SIG-M5 (cell line): ENCODE data around the gene ZNF462.
"Not testable (repeated sequence)": the region's sequence is repeated elsewhere in the genome, so short reads cannot be mapped to it uniquely, and the experiment has no call there.

Source experiments
- DNase-seq: peaks from one replicate; lab custom pipeline; 2025; lab: John Stamatoyannopoulos, UW

The ZNF462 gene, protein sequence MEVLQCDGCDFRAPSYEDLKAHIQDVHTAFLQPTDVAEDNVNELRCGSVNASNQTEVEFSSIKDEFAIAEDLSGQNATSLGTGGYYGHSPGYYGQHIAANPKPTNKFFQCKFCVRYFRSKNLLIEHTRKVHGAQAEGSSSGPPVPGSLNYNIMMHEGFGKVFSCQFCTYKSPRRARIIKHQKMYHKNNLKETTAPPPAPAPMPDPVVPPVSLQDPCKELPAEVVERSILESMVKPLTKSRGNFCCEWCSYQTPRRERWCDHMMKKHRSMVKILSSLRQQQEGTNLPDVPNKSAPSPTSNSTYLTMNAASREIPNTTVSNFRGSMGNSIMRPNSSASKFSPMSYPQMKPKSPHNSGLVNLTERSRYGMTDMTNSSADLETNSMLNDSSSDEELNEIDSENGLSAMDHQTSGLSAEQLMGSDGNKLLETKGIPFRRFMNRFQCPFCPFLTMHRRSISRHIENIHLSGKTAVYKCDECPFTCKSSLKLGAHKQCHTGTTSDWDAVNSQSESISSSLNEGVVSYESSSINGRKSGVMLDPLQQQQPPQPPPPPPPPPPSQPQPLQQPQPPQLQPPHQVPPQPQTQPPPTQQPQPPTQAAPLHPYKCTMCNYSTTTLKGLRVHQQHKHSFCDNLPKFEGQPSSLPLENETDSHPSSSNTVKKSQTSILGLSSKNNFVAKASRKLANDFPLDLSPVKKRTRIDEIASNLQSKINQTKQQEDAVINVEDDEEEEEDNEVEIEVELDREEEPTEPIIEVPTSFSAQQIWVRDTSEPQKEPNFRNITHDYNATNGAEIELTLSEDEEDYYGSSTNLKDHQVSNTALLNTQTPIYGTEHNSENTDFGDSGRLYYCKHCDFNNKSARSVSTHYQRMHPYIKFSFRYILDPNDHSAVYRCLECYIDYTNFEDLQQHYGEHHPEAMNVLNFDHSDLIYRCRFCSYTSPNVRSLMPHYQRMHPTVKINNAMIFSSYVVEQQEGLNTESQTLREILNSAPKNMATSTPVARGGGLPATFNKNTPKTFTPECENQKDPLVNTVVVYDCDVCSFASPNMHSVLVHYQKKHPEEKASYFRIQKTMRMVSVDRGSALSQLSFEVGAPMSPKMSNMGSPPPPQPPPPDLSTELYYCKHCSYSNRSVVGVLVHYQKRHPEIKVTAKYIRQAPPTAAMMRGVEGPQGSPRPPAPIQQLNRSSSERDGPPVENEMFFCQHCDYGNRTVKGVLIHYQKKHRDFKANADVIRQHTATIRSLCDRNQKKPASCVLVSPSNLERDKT (N-terminal part only)

GRCh38 chr9:106862821-106863720 is at the start of gene ZNF462:
Gene ZNF462 (plus strand): TSS chr9:106863166. CDS start chr9:106923384, 60,218 bp downstream.
- no peak for DNase-seq

DNA sequence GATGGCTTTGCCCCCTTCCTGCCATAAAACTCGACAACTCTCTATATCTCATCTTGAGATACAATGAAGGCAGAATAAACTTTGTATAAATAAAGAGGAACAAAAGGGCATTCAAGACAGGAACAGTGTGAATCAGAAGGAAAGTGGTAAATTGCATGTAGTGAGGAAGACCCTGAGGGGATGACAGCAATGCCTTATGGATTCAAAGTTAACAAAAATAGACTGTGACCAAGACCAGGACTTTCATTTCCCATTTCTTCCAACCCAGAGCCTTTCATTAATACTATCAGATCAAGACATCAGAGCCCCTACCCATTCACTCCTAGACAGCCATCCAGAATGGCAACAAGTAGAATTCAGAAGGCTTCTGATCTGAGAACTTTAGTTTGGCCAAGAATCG is 46.4 kb upstream of the ZNF462 start:
- DNase-seq: no peak

DNA sequence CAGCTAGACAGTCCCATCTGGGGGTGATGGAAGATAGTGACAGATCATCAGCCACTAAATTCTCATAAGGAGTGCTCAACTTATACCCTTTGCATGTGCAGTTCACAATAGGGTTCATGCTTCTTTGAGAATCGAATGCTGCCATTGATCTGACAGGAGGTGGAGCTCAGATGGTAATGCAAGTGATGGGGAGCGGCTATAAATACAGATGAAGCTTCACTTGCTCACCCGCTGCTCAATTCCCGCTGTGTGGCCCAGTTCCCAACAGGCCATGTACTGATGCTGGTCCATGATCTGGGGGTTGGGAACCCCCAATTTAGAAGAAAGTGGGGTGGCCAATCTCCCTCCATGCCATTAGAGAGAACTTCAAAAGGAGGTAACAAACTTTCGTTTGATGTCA is 44.9 kb upstream of the ZNF462 start:
- no peak for DNase-seq

- DNase-seq: no peak
Measured at GRCh38 chr9:106820866-106821265, 42.1 kb upstream of the ZNF462 start.

GRCh38 chr9:106828070-106828469 is 34.9 kb upstream of the ZNF462 start:
- DNase-seq: no peak

DNA sequence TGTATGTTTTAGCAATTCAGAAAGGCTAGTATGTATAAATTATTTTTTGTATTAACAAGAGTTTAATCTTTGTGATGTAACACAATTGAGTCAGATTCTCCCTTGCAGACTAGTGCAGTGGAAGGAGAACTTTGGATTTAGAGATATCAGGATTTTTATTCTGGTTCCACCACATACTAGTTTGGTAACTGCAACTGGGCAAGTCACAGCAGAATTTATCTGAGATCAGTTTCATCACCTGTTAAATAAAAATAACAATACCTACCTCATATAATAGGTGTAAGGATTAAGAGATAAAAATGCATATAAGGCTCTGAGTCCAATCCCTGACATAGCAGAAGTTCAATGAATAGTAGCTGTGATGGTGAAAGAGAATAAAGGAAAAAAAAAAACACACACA is 34.0 kb upstream of the ZNF462 start:
- no peak for DNase-seq

DNA sequence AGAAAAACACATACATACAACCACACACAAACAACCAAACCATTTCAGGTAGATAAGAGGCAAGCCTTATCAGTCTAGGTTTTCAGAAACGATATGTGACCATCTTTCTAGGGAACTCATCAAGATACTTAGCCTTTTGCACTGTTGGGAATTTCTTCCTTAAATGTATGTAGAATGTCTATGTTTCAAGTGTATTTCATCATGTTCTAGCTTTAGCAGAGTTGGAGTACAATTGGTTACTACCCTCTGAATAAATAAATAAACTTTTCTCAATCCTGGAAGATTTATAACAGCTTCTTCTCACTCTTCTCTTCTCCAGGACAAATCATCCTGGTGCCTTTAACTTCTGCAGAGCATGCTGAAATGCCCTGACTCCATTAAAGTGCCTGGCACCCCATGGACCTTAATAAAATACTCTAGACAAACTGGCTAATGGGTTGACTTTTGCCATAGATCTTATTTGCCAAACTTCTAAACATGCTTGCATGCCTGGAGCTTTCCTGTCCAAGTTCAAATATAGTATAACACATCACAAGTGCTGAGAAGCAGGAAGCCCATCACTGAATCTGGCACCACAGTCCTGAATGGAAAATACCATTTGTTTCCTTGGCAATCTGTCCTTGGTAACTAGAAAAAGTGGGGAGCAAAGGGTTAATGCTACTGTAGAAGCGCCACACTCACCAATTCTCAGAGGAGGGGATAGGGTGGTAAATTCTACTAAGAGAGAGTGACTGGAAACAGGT is 33.1 kb upstream of the ZNF462 start:
- no peak for DNase-seq

DNA sequence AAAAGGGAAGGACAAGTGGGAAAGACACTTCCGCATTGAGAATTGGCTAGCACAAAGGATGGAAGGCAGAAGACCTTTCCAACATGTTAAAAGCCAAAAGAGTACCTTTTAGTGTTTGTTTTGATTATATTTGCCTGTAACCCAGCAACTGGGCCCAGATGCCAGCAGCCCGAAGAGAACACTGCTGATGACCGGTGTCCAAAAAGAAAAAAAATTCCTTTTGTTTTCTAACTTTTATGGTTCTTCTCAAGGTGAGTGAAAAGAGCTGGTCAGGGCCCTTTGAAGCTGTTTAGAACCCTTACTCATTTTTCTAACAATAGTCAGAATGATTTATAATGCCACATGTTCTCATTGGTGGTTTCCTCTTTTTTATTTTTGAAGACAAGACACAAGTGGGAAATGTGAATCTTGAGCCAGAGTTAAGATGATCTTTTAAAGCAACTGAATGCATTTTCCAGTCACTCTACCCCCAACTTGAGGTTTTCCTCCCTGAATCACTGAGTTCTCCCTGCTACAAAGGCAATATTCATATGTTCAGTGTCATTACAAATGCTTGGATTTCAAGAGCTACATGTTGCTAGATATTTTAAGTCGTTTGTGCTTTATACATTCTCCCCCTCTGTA is 32.3 kb upstream of the ZNF462 start:
- DNase-seq: no peak

DNA sequence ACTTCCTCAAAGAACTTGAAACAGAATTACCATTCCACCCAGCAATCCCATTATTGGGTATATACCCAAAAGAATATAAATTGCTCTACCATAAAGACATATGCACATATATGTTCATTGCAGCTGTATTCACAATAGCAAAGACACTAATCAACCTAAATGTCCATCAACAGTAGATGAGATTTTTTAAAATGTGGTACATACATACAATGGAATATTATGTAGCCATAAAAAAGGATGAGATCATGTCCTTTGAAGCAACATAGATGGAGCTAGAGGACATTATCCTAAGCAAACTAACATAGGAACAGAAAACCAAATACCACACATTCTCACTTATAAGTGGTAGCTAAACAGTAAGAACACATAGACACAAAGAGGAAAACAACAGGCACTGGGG is 28.1 kb upstream of the ZNF462 start:
- DNase-seq: no peak

DNA sequence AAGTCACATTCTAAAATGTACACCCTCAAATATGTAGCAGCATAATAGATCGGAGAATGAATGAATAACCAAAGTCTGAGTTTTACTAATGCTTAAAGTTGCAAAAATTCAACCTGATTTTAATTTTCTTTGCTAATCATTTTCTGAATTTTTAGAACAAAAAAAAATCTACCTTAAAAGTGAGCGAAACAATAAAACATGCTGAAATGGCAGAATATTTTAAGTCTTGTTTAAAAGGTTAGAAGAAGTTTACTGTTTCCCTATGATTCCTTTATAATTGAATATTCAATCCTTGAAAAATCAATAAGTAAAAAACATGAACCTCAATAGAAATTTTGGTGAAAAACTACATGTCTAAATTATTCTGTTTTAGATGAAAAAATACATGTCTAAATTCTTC is 27.1 kb upstream of the ZNF462 start:
- no peak for DNase-seq

- DNase-seq: no peak
Measured at GRCh38 chr9:106843371-106843770, 19.6 kb upstream of the ZNF462 start.

- DNase-seq: no peak
Measured at GRCh38 chr9:106846307-106846706, 16.7 kb upstream of the ZNF462 start.

GRCh38 chr9:106846857-106847256 is 16.1 kb upstream of the ZNF462 start:
- no peak for DNase-seq

DNA sequence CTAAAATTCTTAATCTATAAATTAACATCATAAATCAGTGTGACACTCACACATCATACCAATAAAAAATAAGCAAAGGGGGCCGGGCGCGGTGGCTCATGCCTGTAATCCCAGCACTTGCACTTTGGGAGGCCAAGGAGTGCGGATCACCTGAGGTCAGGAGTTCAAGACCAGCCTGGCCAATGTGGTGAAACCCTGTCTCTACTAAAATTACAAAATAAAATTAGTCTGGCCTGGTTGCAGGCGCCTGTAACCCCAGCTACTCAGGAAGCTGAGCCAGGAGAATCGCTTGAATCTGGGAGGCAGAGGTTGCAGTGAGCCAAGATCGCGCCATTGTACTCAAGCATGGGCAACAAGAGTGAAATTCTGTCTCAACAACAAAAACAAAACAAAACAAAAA is 11.3 kb upstream of the ZNF462 start:
- not testable (repeated sequence) for DNase-seq

- no peak for DNase-seq
Measured at GRCh38 chr9:106857811-106858470, 5.0 kb upstream of the ZNF462 start.

DNA sequence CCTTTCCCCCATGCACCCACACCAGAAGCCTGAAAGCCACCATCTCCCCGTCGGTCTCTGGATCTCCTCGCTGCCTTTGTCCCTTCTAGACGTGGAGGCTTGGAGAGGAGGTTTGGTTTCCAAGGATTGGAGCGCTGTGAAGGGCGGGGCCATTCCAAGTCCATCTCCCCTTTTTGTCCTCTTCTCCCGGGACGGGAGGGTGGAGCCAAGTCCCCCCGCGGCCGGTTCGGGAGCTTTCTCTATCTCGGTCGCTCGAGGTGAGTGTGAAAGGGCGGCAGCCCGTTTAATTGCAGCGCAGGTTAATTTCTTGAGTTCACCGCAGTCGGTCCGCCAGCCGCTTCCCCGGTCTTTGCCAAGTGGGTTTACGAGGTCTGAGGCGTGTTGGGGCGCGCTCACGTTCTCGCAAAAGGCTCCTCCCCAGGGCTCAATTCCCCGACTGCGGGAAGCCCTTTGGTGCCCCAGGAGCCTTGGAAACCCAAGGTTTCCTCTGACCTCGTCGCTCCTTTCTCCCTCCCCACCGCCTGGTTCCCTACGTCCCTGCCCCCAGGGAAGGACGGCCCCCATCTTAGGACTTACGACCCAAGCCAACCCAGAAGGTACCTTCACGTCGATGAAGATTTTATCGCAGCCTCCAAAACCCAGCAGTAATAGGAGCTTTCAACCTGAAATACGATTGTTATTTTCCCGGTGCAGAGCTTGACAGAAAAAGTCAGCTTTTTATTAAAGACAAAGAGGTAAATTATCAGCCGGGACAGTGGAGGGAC is 2.8 kb upstream of the ZNF462 start:
- no peak for DNase-seq

DNA sequence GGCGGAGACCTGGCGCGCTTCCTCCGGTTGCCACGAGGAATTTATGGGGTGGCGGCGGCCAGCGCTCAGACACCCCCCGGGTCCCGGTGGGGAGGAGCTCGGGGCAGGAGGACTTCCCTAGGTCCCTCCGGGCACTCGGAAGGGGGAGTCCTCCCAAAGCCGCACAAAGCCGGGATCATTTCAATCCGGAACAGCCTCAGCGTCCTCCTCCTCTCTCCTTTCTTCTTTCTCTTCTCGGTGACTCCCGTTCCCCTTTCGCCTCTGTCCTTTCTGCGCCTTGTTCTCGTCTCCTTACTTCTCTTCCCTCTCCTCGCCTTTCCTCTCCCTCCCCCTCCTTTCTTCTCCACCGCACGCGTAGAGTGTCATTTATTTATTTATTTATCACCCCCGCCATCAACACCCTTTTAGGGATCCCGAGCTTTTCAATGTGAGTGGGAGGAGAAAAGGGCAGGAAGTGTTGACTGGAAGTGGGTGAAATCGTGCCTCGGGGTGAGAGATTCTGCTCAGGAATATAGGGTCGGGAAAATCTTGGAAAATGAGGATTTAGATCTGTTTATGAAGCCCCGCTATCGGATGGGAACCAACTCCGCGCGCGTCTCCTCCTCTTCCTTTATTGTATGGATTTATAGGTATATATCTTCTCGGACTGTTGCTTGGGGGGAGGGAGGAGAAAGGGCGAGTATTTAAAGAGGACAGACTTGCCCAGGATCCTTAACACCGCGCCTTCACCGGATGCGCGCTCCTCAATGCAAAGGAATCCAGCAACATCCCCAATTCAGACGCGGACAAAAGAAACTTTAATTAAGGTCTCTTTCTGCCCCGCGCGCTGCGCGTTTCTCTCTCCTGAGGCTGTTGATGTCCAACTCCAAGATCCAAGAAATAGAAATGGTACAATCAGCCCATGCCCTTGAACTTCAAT is 2.0 kb upstream of the ZNF462 start:
- DNase-seq: no peak

GRCh38 chr9:106861640-106862109 is 1.3 kb upstream of the ZNF462 start:
- DNase-seq: no peak
